ENCODE measurements around the gene ARHGAP20. TPM values are rescaled to one million over a fixed set of nuclear protein-coding genes. Genes with fewer than 3 reads are reported as not detected.
A peak's percentile ranks its signal among the peaks of the same experiment; 100 is the strongest.

The ARHGAP20 gene
- total RNA-seq, 2 experiments from 2014 or later, result not detected

DNA sequence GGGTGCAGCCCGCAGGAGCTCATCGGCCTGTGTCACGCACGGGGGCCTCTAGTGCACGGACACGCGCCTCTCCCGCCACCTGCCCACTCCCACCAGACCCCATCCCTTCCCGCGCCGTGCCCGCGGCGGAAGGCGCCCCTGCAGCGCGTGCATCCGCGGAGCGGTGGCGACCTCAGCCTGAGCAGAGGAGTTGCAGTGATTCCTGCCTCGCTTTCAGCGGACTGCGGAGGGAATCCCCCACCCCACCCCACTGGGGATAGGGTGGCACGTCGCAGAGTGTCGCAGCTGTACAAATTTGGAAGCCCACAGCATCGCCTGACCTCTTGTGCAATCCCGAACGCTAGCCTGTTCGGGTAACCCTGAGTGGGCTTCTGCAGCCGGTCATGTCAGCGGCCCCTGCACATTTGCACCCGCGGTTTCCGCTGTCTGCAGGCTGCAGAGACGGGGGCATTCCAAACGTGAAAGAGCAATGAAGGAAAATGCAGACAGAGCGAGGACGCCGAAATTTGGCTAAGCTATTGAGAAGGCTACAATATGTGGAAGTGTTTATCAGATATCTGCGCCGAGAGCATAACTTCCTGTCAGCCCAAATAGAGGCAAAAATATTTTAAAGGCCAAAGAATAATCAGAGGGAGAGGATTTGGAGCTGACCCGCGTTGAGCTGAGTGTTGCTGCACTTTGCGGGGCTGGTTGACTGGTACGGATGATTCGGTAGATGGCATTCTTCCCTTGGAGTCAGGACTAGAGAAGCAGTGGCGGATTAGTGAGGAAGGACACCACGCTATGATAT lies 617 bp upstream of the ARHGAP20 start:
- Histone ChIP-seq H3K4me1 (ENCODE audit: insufficient read depth, low read length, poor library complexity, severe bottlenecking) (no peaks in the 10 kb centered on the region), H3K79me2 (ENCODE audit: insufficient read depth, low read depth, low read length) (no peaks in the 10 kb centered on the region), H4K20me1 (ENCODE audit: insufficient read depth, low read length) (no peaks in the 10 kb centered on the region), H3K36me3 (ENCODE audit: insufficient read depth, low read length) (no peaks in the 10 kb centered on the region), H3K27ac (ENCODE audit: low read depth, low read length, poor library complexity, severe bottlenecking) (no peak overlapping the region), H3K4me2 (ENCODE audit: low read length) (peak overlapping the region; percentile 59; the same call in 1 of the 2 replicates), H3K9me2 (ENCODE audit: insufficient read depth, low read length) (no peaks in the 10 kb centered on the region), H3K9me3 (ENCODE audit: low read length) (no peaks in the 10 kb centered on the region), H3K4me3 (ENCODE audit: low read depth, low read length, poor library complexity, severe bottlenecking) (no peak overlapping the region), H2AFZ (ENCODE audit: low read length) (no peak overlapping the region)
- POLR2A ChIA-PET, result no interaction called here
- intact Hi-C loops (cut with micrococcal nuclease; ENCODE audit: unreplicated experiment), result no loop called here
- no TSS peak for BruUV-seq (replicated peaks)
- CTCF ChIA-PET (ENCODE audit: unreplicated experiment), result no interaction called here
- no peak for DNase-seq (ENCODE audit: low spot score)
- TF ChIP-seq, protein P1, sequence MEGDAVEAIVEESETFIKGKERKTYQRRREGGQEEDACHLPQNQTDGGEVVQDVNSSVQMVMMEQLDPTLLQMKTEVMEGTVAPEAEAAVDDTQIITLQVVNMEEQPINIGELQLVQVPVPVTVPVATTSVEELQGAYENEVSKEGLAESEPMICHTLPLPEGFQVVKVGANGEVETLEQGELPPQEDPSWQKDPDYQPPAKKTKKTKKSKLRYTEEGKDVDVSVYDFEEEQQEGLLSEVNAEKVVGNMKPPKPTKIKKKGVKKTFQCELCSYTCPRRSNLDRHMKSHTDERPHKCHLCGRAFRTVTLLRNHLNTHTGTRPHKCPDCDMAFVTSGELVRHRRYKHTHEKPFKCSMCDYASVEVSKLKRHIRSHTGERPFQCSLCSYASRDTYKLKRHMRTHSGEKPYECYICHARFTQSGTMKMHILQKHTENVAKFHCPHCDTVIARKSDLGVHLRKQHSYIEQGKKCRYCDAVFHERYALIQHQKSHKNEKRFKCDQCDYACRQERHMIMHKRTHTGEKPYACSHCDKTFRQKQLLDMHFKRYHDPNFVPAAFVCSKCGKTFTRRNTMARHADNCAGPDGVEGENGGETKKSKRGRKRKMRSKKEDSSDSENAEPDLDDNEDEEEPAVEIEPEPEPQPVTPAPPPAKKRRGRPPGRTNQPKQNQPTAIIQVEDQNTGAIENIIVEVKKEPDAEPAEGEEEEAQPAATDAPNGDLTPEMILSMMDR (conservative IDR thresholded peaks at IDR 0.05; ENCODE audit: low read length), result no peak
- no peak for TF ChIP-seq EZH2phosphoT487 (IDR thresholded peaks at IDR 0.05; ENCODE audit: borderline replicate concordance, low read depth, low read length)

DNA sequence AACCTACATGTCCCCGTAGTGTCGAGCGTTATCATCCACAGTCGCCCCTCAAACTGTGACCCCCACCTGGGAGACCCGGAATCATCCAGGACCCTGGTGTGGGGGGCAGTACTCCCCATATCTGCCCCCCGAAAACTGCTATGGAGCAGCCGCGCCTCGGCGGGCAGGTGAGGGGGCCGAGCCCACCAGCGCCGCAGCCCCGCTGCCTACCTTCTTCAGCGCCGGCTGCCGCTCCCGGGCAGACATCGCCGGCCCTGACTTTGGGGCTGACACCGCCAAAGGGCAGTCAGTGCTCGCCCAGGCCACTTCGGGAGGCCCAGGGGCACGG lies 825 bp downstream of the ARHGAP20 start:
- Histone ChIP-seq H3K4me1 (ENCODE audit: insufficient read depth, low read length, poor library complexity, severe bottlenecking) (no peaks in the 10 kb centered on the region), H2AFZ (ENCODE audit: low read length) (no peak overlapping the region), H3K27ac (ENCODE audit: low read depth, low read length, poor library complexity, severe bottlenecking) (no peak overlapping the region), H3K9me2 (ENCODE audit: insufficient read depth, low read length) (no peaks in the 10 kb centered on the region), H3K4me2 (ENCODE audit: low read length) (no peak overlapping the region; the same call in 1 of the 2 replicates), H3K4me3 (ENCODE audit: low read depth, low read length, poor library complexity, severe bottlenecking) (no peak overlapping the region), H3K9me3 (ENCODE audit: low read length) (no peaks in the 10 kb centered on the region), H4K20me1 (ENCODE audit: insufficient read depth, low read length) (no peaks in the 10 kb centered on the region), H3K79me2 (ENCODE audit: insufficient read depth, low read depth, low read length) (no peaks in the 10 kb centered on the region), H3K36me3 (ENCODE audit: insufficient read depth, low read length) (no peaks in the 10 kb centered on the region)
- ChIA-PET POLR2A (no interaction called here), CTCF (ENCODE audit: unreplicated experiment) (no interaction called here)
- no TSS peak for BruUV-seq (replicated peaks)
- no peak for TF ChIP-seq EZH2phosphoT487 (IDR thresholded peaks at IDR 0.05; ENCODE audit: borderline replicate concordance, low read depth, low read length)
- TF ChIP-seq, protein P1 (conservative IDR thresholded peaks at IDR 0.05; ENCODE audit: low read length), result no peak
- intact Hi-C loops (cut with micrococcal nuclease; ENCODE audit: unreplicated experiment), result no loop called here
- no peak for DNase-seq (ENCODE audit: low spot score)

DNA sequence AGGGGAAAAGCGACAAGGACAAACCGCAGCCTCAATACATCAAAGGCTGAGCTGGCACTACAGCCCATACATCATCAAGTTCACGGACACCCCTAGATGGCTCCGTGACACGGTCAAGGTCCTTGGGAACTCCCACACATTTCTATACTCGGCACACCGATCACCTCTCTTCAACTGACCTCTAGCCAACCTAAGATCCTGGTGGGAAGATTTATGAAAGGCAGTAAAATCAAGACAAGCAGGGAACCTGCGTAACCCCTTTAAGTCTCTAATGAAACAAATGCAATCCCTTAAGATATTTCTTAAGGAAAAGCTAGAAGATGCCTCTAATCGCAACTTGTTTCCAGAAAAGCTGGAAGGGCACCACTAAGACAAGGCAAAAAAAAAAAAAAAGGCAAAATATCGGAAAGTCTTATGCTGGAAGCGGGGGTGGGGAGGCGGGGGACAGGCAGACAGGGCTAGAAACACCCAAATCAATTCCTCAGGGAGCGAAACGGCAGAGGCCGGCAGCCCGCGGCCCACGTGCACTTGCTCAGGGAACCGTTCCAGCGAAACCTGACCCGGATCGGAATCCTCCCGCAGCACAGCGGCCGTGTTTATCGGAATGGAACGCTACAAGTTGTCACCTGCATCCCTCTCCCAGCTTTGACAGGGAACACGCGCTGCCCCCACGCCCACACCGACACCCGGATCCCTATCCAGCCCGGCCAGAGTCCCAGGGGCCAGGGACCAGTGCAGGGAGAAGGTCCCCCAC lies 1.4 kb downstream of the ARHGAP20 start:
- no peaks in the 10 kb centered on the region for H3K9me2 ChIP-seq (ENCODE audit: insufficient read depth, low read length)
- no peak overlapping the region for H2AFZ ChIP-seq (ENCODE audit: low read length)
- H3K4me2 ChIP-seq (ENCODE audit: low read length), result no peak overlapping the region
- H3K79me2 ChIP-seq (ENCODE audit: insufficient read depth, low read depth, low read length), result no peaks in the 10 kb centered on the region
- no peaks in the 10 kb centered on the region for H3K9me3 ChIP-seq (ENCODE audit: low read length)
- TF ChIP-seq, protein P1 (conservative IDR thresholded peaks at IDR 0.05; ENCODE audit: low read length), result no peak
- TF ChIP-seq EZH2phosphoT487 (IDR thresholded peaks at IDR 0.05; ENCODE audit: borderline replicate concordance, low read depth, low read length), result no peak
- no TSS peak for BruUV-seq (replicated peaks)
- H3K4me3 ChIP-seq (ENCODE audit: low read depth, low read length, poor library complexity, severe bottlenecking), result no peak overlapping the region
- H3K36me3 ChIP-seq (ENCODE audit: insufficient read depth, low read length), result no peaks in the 10 kb centered on the region
- intact Hi-C loops (cut with micrococcal nuclease; ENCODE audit: unreplicated experiment), result no loop called here
- CTCF ChIA-PET (ENCODE audit: unreplicated experiment), result no interaction called here
- POLR2A ChIA-PET, result interaction anchor here (0.6 kb wide), 1 partner anchor 178 kb away, joined by 3 read pairs; no protein-coding TSS in a partner anchor
- no peaks in the 10 kb centered on the region for H3K4me1 ChIP-seq (ENCODE audit: insufficient read depth, low read length, poor library complexity, severe bottlenecking)
- H3K27ac ChIP-seq (ENCODE audit: low read depth, low read length, poor library complexity, severe bottlenecking), result no peak overlapping the region
- DNase-seq (ENCODE audit: low spot score), result no peak
- H4K20me1 ChIP-seq (ENCODE audit: insufficient read depth, low read length), result no peaks in the 10 kb centered on the region
